ENCODE measurements around the gene LAMA3. TPM values are rescaled to one million over a fixed set of nuclear protein-coding genes. Genes with fewer than 3 reads are reported as not detected.
"Not testable (repeated sequence)": the region's sequence is repeated elsewhere in the genome, so short reads cannot be mapped to it uniquely, and the experiment has no call there.

Gene LAMA3
- total RNA-seq, 2 donors from 2014 or later, result 31.9 to 41.3 TPM

- intact Hi-C loops (cut with DNase I), result no loop called here
- no peak for TF ChIP-seq CTCF (IDR thresholded peaks at IDR 0.05)
- Histone ChIP-seq H3K9ac (ENCODE audit: low read depth in 2 of 2, low read length in 2 of 2) (no peak overlapping the region), H3K4me3 (no peak overlapping the region), H3K27me3 (no peaks in the 10 kb centered on the region), H3K27ac (no peak overlapping the region), H3K9me3 (no peaks in the 10 kb centered on the region), H3K36me3 (no peaks in the 10 kb centered on the region), H3K4me1 (no peaks in the 10 kb centered on the region)
- DNase-seq, result no peak
These were observed 36.8 kb downstream of the LAMA3 start for GRCh38 chr18:23725827-23726661.

GRCh38 chr18:23727707-23728493 is 38.6 kb downstream of the LAMA3 start:
- no peak overlapping the region for H3K27ac ChIP-seq
- no peaks in the 10 kb centered on the region for H3K36me3 ChIP-seq
- DNase-seq, result no peak
- no peak overlapping the region for H3K4me3 ChIP-seq
- no peaks in the 10 kb centered on the region for H3K4me1 ChIP-seq
- H3K9me3 ChIP-seq, result no peaks in the 10 kb centered on the region
- intact Hi-C loops (cut with DNase I), result no loop called here
- H3K27me3 ChIP-seq, result no peaks in the 10 kb centered on the region
- H3K9ac ChIP-seq (ENCODE audit: low read depth in 2 of 2, low read length in 2 of 2), result no peak overlapping the region
- TF ChIP-seq CTCF (IDR thresholded peaks at IDR 0.05), result no peak

- intact Hi-C loops (cut with DNase I), result no loop called here
- no peaks in the 10 kb centered on the region for H3K27me3 ChIP-seq
- H3K4me3 ChIP-seq, result no peak overlapping the region
- no peak for DNase-seq
- TF ChIP-seq CTCF (IDR thresholded peaks at IDR 0.05), result no peak
- no peaks in the 10 kb centered on the region for H3K36me3 ChIP-seq
- no peaks in the 10 kb centered on the region for H3K4me1 ChIP-seq
- no peak overlapping the region for H3K27ac ChIP-seq
- no peaks in the 10 kb centered on the region for H3K9me3 ChIP-seq
- no peak overlapping the region for H3K9ac ChIP-seq (ENCODE audit: low read depth in 2 of 2, low read length in 2 of 2)
These were observed 41.6 kb downstream of the LAMA3 start for GRCh38 chr18:23730857-23731256.

GRCh38 chr18:23731861-23732260 is 42.6 kb downstream of the LAMA3 start:
- intact Hi-C loops (cut with DNase I), result no loop called here
- Histone ChIP-seq H3K27me3 (no peaks in the 10 kb centered on the region), H3K27ac (no peak overlapping the region), H3K4me1 (no peaks in the 10 kb centered on the region), H3K4me3 (no peak overlapping the region), H3K36me3 (no peaks in the 10 kb centered on the region), H3K9ac (ENCODE audit: low read depth in 2 of 2, low read length in 2 of 2) (no peak overlapping the region), H3K9me3 (no peaks in the 10 kb centered on the region)
- TF ChIP-seq CTCF (IDR thresholded peaks at IDR 0.05), result no peak
- no peak for DNase-seq

GRCh38 chr18:23732439-23732838 is 43.2 kb downstream of the LAMA3 start:
- no peak for DNase-seq
- H3K9me3 ChIP-seq, result no peaks in the 10 kb centered on the region
- no peak overlapping the region for H3K4me3 ChIP-seq
- H3K9ac ChIP-seq (ENCODE audit: low read depth in 2 of 2, low read length in 2 of 2), result no peak overlapping the region
- H3K4me1 ChIP-seq, result no peaks in the 10 kb centered on the region
- no peaks in the 10 kb centered on the region for H3K27me3 ChIP-seq
- H3K36me3 ChIP-seq, result no peaks in the 10 kb centered on the region
- intact Hi-C loops (cut with DNase I), result no loop called here
- TF ChIP-seq CTCF (IDR thresholded peaks at IDR 0.05), result no peak
- H3K27ac ChIP-seq, result no peak overlapping the region

GRCh38 chr18:23733265-23733664 is 44.0 kb downstream of the LAMA3 start:
- H3K4me1 ChIP-seq; H3K36me3 ChIP-seq; H3K27ac ChIP-seq; DNase-seq; H3K27me3 ChIP-seq; intact Hi-C loops (cut with DNase I); H3K4me3 ChIP-seq; H3K9me3 ChIP-seq; H3K9ac ChIP-seq (ENCODE audit: low read depth in 2 of 2, low read length in 2 of 2): not testable (repeated sequence)

Data from colonic mucosa (tissue), 4 donors.